Measurements from ENCODE around the gene NAPB.

NAPB gene

DNA sequence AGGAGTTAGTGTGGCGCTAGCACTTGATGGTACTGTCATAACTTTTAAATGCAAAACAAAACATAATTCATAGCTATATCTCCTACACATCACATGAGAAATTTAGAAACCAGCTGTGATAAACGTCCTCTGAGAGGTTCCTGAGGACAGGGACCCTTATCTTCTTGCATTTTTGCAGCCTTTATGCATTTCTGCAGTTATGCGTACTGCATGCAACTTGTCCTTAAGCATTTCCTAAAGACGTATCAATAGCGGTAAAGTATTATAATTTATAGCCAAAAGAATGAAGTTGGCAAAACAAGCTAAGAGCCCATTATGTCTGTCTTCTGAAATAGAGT is 1.7 kb downstream of the NAPB start:
- Histone ChIP-seq H3K36me3 (no peaks in the 10 kb centered on the region), H3K9me3 (no peaks in the 10 kb centered on the region), H3K4me3 (ENCODE audit: low read depth, low read length) (peak overlapping the region; percentile 86), H3K27me3 (no peaks in the 10 kb centered on the region), H3K4me1 (no peaks in the 10 kb centered on the region)
- DNase-seq: no peak
- no peak for TF ChIP-seq CTCF (IDR thresholded peaks at IDR 0.05; ENCODE audit: low read depth, low read length)

DNA sequence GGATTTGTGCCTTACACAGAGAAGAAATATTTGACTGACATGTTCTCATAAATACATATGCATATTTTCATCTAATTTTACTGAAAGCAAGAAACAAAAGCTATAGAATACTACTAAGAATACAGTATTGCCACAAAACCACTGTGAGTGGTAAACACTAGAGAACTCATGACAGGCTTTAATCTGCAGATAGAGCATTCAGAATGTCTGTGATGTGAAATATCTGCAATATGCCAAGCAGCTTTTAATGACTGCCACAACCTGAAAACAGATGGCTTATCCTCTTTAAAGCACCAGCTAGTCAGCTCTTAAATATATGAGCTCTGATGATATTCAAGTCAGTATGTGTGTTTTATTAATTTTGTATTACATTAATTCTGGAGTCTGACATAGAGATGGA is 3.4 kb downstream of the NAPB start:
- H3K9me3 ChIP-seq: no peaks in the 10 kb centered on the region
- no peak for DNase-seq
- H3K36me3 ChIP-seq: no peaks in the 10 kb centered on the region
- no peak for TF ChIP-seq CTCF (IDR thresholded peaks at IDR 0.05; ENCODE audit: low read depth, low read length)
- no peaks in the 10 kb centered on the region for H3K27me3 ChIP-seq
- H3K4me3 ChIP-seq (ENCODE audit: low read depth, low read length): no peak overlapping the region
- no peaks in the 10 kb centered on the region for H3K4me1 ChIP-seq

GRCh38 chr20:23415959-23416583 is 5.2 kb downstream of the NAPB start:
- no peak overlapping the region for H3K4me3 ChIP-seq (ENCODE audit: low read depth, low read length)
- H3K27me3 ChIP-seq: no peaks in the 10 kb centered on the region
- no peaks in the 10 kb centered on the region for H3K4me1 ChIP-seq
- DNase-seq: no peak
- no peaks in the 10 kb centered on the region for H3K9me3 ChIP-seq
- no peak for TF ChIP-seq CTCF (IDR thresholded peaks at IDR 0.05; ENCODE audit: low read depth, low read length)
- no peaks in the 10 kb centered on the region for H3K36me3 ChIP-seq

DNA sequence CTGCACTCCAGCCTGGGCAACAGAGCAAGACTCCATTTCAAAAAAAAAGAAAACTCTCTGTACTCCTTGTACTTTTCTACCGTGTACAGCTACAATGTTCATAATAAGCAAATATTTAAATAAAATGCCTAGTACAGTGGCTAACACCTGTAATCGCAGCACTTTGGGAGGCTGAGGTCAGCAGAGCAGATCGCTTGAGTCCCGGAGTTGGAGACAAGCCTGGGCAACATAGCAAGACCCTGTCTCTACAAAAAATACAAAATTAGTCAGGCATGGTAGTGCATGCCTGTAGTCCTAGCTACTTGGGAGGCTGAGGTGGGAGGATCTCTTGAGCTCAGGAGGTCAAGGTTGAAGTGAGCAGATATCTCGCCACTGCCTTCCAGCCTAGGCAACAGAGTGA is 5.7 kb downstream of the NAPB start:
- Histone ChIP-seq H3K9me3 (no peaks in the 10 kb centered on the region), H3K4me1 (no peaks in the 10 kb centered on the region), H3K4me3 (ENCODE audit: low read depth, low read length) (no peak overlapping the region), H3K27me3 (no peaks in the 10 kb centered on the region), H3K36me3 (no peaks in the 10 kb centered on the region)
- TF ChIP-seq CTCF (IDR thresholded peaks at IDR 0.05; ENCODE audit: low read depth, low read length): no peak
- DNase-seq: no peak

GRCh38 chr20:23414526-23415188 is 6.6 kb downstream of the NAPB start:
- no peaks in the 10 kb centered on the region for H3K36me3 ChIP-seq
- no peak for TF ChIP-seq CTCF (IDR thresholded peaks at IDR 0.05; ENCODE audit: low read depth, low read length)
- H3K9me3 ChIP-seq: no peaks in the 10 kb centered on the region
- DNase-seq: no peak
- H3K4me3 ChIP-seq (ENCODE audit: low read depth, low read length): no peak overlapping the region
- no peaks in the 10 kb centered on the region for H3K27me3 ChIP-seq
- H3K4me1 ChIP-seq: no peaks in the 10 kb centered on the region

DNA sequence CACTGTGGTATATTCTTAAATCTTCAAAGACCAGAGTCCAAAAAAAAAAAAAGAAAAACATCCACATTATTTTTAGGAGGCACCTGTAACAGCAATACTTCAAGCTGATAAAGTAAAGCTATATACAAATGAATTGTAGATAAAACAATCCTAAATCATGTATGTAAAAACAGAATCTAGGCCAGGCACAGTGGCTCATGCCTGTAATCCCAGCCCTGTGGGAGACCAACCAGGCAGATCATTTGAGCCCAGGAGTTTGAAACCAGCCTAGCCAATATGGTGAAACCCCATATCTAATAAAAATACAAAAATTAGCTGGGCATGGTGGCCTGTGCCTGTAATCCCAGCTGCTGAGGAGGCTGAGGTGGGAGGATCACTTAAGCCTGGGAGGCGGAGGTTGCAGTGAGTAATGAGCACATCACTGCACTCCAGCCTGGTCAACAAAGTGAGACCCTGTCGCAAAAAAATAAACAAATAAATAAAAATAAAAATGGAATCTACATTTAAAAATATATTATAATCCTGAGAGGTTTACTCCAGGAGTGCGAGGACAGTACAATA is 7.3 kb downstream of the NAPB start:
- Histone ChIP-seq H3K4me3 (ENCODE audit: low read depth, low read length) (no peak overlapping the region), H3K36me3 (no peaks in the 10 kb centered on the region), H3K4me1 (no peaks in the 10 kb centered on the region), H3K27me3 (no peaks in the 10 kb centered on the region), H3K9me3 (no peaks in the 10 kb centered on the region)
- no peak for DNase-seq
- TF ChIP-seq CTCF (IDR thresholded peaks at IDR 0.05; ENCODE audit: low read depth, low read length): no peak

Data from BE2C (cell line).